Endothelial cell of umbilical vein (primary cell): ENCODE measurements around the gene ILRUN.

ENCODE experiments used
- CTCF ChIP-seq, 2 donors: IDR thresholded peaks; 1 replicate in 1 of 2; 2 replicates in 1 of 2; pipeline ENCODE4 v1.5.1; 2011; ENCODE audit warnings: low read length in 2 of 2, mild to moderate bottlenecking in 2 of 2, moderate library complexity in 2 of 2, control low read depth in 1 of 2, inconsistent platforms in 1 of 2, low read depth in 1 of 2; ENCODE audit not compliant: insufficient read depth in 1 of 2; ENCODE audit errors: extremely low read depth in 1 of 2
- EZH2 ChIP-seq: IDR thresholded peaks from 2 replicates; pipeline ENCODE4 v1.6.1; 2012; ENCODE audit warnings: borderline replicate concordance, low read depth, mild to moderate bottlenecking, moderate library complexity, low read length, inconsistent platforms; ENCODE audit not compliant: severe bottlenecking
- MYC ChIP-seq: IDR thresholded peaks from one replicate; pipeline ENCODE4 v1.6.1; 2011; ENCODE audit warnings: mild to moderate bottlenecking, low read depth, low read length
- POLR2A ChIP-seq: IDR thresholded peaks from 2 replicates; pipeline ENCODE4 v1.6.1; 2012; ENCODE audit warnings: low read depth, mild to moderate bottlenecking, control low read depth, low read length
- TF ChIP-seq, protein P1 (sequence below): IDR thresholded peaks from 2 replicates; pipeline ENCODE4 v1.6.1; 2011; ENCODE audit not compliant: insufficient read depth, insufficient read length

DNA sequence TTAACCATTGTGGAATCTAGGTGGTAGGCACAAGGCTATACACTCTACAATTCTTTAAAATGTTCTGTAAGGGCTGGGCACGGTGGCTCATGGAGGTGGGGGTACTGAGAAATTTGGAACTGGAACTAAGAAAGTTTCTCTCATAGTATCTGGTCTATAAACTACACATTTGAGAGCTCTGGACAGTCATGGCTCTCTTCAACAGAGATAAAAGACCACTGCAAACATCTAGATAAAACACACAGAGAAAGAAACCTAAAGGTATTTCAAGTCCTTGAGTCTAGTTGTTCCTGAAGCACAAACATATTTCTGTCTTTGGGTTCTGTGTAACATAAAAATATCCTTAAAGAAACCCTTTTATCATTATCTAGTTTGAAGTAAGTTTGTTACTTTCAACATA is 35.2 kb downstream of the ILRUN start:
- TF ChIP-seq CTCF (IDR thresholded peaks at IDR 0.05; ENCODE audit: extremely low read depth in 1 of 2, insufficient read depth in 1 of 2, low read depth in 1 of 2, low read length in 2 of 2): no peak
- no peak for TF ChIP-seq EZH2
- no peak for TF ChIP-seq POLR2A
- TF ChIP-seq, protein P1, sequence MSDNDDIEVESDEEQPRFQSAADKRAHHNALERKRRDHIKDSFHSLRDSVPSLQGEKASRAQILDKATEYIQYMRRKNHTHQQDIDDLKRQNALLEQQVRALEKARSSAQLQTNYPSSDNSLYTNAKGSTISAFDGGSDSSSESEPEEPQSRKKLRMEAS: no peak
- TF ChIP-seq MYC: no peak
